ENCODE data around the gene KIF23.

- TF ChIP-seq CTCF (IDR thresholded peaks at IDR 0.05) (no peak), POLR2A (IDR thresholded peaks at IDR 0.05) (no peak)
Measured at GRCh38 chr15:69465253-69465652, 51.1 kb downstream of the KIF23 start.

Data from uterus (tissue), 2 donors.